Panc1 (cell line): ENCODE data around the gene NCOA3. TPM values are rescaled to one million over a fixed set of nuclear protein-coding genes. Genes with fewer than 3 reads are reported as not detected.

Experiments used
- ATAC-seq: fragments of 200-7000 bp; cut with Tn5 transposase; 2 replicates; pipeline ENCODE4 v1.9.1; 2020; ENCODE audit warnings: mild to moderate bottlenecking, moderate library complexity
- BruUV-seq: library from RNA; stranded (reverse); fragments of 400-500 nt; replicated peaks from 2 replicates; lab custom pipeline; 2021; lab: Mats Ljungman, UMichigan
- CTCF ChIA-PET: fragments of 300-600 bp; sonication (Branson Sonifier 250); formaldehyde crosslinking; loops from one replicate; lab custom pipeline; 2022; ENCODE audit warnings: antibody characterized with exemption; lab: Charles Lee
- POLR2A ChIA-PET: fragments of 300-600 bp; sonication (Branson Sonifier 250); formaldehyde crosslinking; loops from one replicate; lab custom pipeline; 2022; ENCODE audit warnings: antibody characterized with exemption; lab: Charles Lee
- DNase-seq: peaks from one replicate; pipeline ENCODE4 v3.0.0-alpha.2; 2010; ENCODE audit warnings: low read depth, low spot score
- H3K27ac ChIP-seq: 2 replicates; pipeline ENCODE4 v1.5.1; 2011; ENCODE audit warnings: mild to moderate bottlenecking, low read length, inconsistent platforms
- H3K27me3 ChIP-seq: fragments of 200-500 bp; sonication (Bioruptor generic); 2 replicates; pipeline ENCODE4 v1.6.0; 2014; ENCODE audit warnings: low read length, inconsistent platforms; ENCODE audit not compliant: control insufficient read depth, insufficient read depth
- H3K36me3 ChIP-seq: fragments of 200-500 bp; sonication (Bioruptor generic); 2 replicates; pipeline ENCODE4 v1.5.1; 2014; ENCODE audit warnings: inconsistent platforms, mild to moderate bottlenecking, low read length, moderate library complexity; ENCODE audit not compliant: control insufficient read depth, insufficient read depth
- H3K4me1 ChIP-seq: 2 replicates; pipeline ENCODE4 v1.5.1; 2011; ENCODE audit warnings: inconsistent platforms, mild to moderate bottlenecking, low read length, moderate library complexity; ENCODE audit not compliant: control insufficient read depth, insufficient read depth
- H3K4me3 ChIP-seq, 2 experiments: 2 replicates each; pipeline ENCODE4 v1.5.1; 2011 to 2012; ENCODE audit warnings: low read depth in 2 of 2, low read length in 2 of 2, mild to moderate bottlenecking in 2 of 2, inconsistent platforms in 1 of 2, moderate library complexity in 1 of 2
- H3K9me3 ChIP-seq: fragments of 200-500 bp; sonication (Bioruptor generic); 2 replicates; pipeline ENCODE4 v1.5.1; 2014; ENCODE audit warnings: low read depth, mild to moderate bottlenecking, inconsistent platforms, low read length, moderate library complexity; ENCODE audit not compliant: control insufficient read depth, insufficient read depth
- CTCF ChIP-seq: fragments of 450-650 bp; IDR thresholded peaks from 2 replicates; pipeline ENCODE4 v1.5.1; 2017; ENCODE audit warnings: mild to moderate bottlenecking
- POLR2AphosphoS5 ChIP-seq: IDR thresholded peaks from 2 replicates; pipeline ENCODE4 v1.6.1; 2012; ENCODE audit warnings: mild to moderate bottlenecking, low read depth, low read length, moderate library complexity
- REST ChIP-seq, 2 experiments: IDR thresholded peaks; 2 replicates each; pipeline ENCODE4 v1.6.1; 2011 to 2012; ENCODE audit warnings: low read depth in 2 of 2, control low read depth in 1 of 2, low read length in 1 of 2, mild to moderate bottlenecking in 1 of 2, moderate library complexity in 1 of 2; ENCODE audit not compliant: insufficient read depth in 1 of 2
- SIN3A ChIP-seq: IDR thresholded peaks from 2 replicates; pipeline ENCODE4 v1.6.1; 2012; ENCODE audit warnings: low read depth, mild to moderate bottlenecking, low read length, moderate library complexity, borderline replicate concordance; ENCODE audit not compliant: insufficient read depth
- TCF7L2 ChIP-seq: IDR thresholded peaks from 2 replicates; pipeline ENCODE4 v1.6.1; 2011; ENCODE audit warnings: mild to moderate bottlenecking, low read depth, low read length, inconsistent platforms
- in situ Hi-C: cut with HindIII; loops from 2 replicates; pipeline ENCODE4 v1.10.0; 2016; ENCODE audit warnings: low sequenced_read_pairs, low pct_unique_long_range_greater_than_20kb
- intact Hi-C: fragments of 100-400 bp; cut with micrococcal nuclease; formaldehyde crosslinking; loops from one replicate; pipeline ENCODE4 v1.10.0; 2022; ENCODE audit not compliant: unreplicated experiment
- total RNA-seq: library from RNA; stranded (reverse); gene quantifications from one replicate; pipeline ENCODE4 v1.2.1, GENCODE V29; 2021; ENCODE audit not compliant: unreplicated experiment

Gene NCOA3
- total RNA-seq, 1 experiment from 2014 or later = 47.7 TPM

GRCh38 chr20:47623206-47623605 lies 121.5 kb downstream of the NCOA3 start:
- ChIA-PET POLR2A (no interaction called here), CTCF (interaction anchor here (0.5 kb wide), 1 partner anchor 30 kb away, joined by 9 read pairs; no protein-coding TSS in a partner anchor)
- TF ChIP-seq TCF7L2 = no peak
- no peak for TF ChIP-seq CTCF
- no peak for TF ChIP-seq SIN3A
- no peak for TF ChIP-seq POLR2AphosphoS5
- no peak for TF ChIP-seq REST (IDR thresholded peaks at IDR 0.05; ENCODE audit: insufficient read depth in 1 of 2, low read depth in 2 of 2, low read length in 1 of 2)
- in situ Hi-C loops (no loop called here), intact Hi-C loops (loop anchor here (10.0 kb wide), 3 partner anchors 118 to 418 kb away; partner anchors contain the start of gene NCOA3)
- Histone ChIP-seq H3K4me1 (peaks cover 10% of the 10 kb centered on the region; the same call in 1 of the 2 replicates), H3K4me3 (no peak overlapping the region), H3K27ac (no peak overlapping the region), H3K36me3 (peaks cover 8% of the 10 kb centered on the region; the same call in 1 of the 2 replicates), H3K9me3 (no peaks in the 10 kb centered on the region), H3K27me3 (no peaks in the 10 kb centered on the region)
- ATAC-seq (no peak), DNase-seq (no peak)
- TSS peak; percentile 51 for BruUV-seq

GRCh38 chr20:47627540-47627939 lies 125.9 kb downstream of the NCOA3 start:
- in situ Hi-C loops = no loop called here
- BruUV-seq = no TSS peak
- H3K9me3 ChIP-seq = no peaks in the 10 kb centered on the region
- POLR2A ChIA-PET = no interaction called here
- intact Hi-C loops = loop anchor here (10.0 kb wide), 3 partner anchors 123 to 423 kb away; partner anchors contain the start of gene NCOA3
- no peak for DNase-seq
- H3K27me3 ChIP-seq = no peaks in the 10 kb centered on the region
- peaks cover 8% of the 10 kb centered on the region; the same call in 1 of the 2 replicates for H3K36me3 ChIP-seq
- H3K4me3 ChIP-seq = no peak overlapping the region
- TF ChIP-seq POLR2AphosphoS5 = no peak
- no peak for TF ChIP-seq CTCF
- no peak for TF ChIP-seq REST (IDR thresholded peaks at IDR 0.05; ENCODE audit: insufficient read depth in 1 of 2, low read depth in 2 of 2, low read length in 1 of 2)
- no peak for TF ChIP-seq SIN3A
- no peak for TF ChIP-seq TCF7L2
- no peaks in the 10 kb centered on the region for H3K4me1 ChIP-seq
- CTCF ChIA-PET = no interaction called here
- no peak for ATAC-seq
- no peak overlapping the region for H3K27ac ChIP-seq
